Brain microvascular endothelial cell (primary cell): ENCODE measurements around the gene ACSL1.

ENCODE experiments used
- DNase-seq: peaks from one replicate; pipeline ENCODE4 v3.0.0-alpha.2; 2020
- H3K27ac ChIP-seq: fragments of 250-450 bp; sonication (Bioruptor Pico); 2 replicates; pipeline ENCODE4 v1.5.1; 2020; ENCODE audit warnings: mild to moderate bottlenecking, moderate library complexity
- H3K27me3 ChIP-seq: fragments of 250-450 bp; sonication (Bioruptor Pico); replicated peaks from 2 replicates; pipeline ENCODE4 v1.5.1; 2020; ENCODE audit warnings: mild to moderate bottlenecking
- H3K36me3 ChIP-seq: fragments of 250-450 bp; sonication (Bioruptor Pico); replicated peaks from 2 replicates; pipeline ENCODE4 v1.5.1; 2020; ENCODE audit warnings: mild to moderate bottlenecking
- H3K4me3 ChIP-seq: 2 replicates; pipeline ENCODE4 v1.5.1; 2011; ENCODE audit warnings: low read depth, mild to moderate bottlenecking, control low read depth, low read length, moderate library complexity
- CTCF ChIP-seq: IDR thresholded peaks from 2 replicates; pipeline ENCODE4 v1.5.1; 2011; ENCODE audit warnings: low read depth, mild to moderate bottlenecking, moderate library complexity, low read length, control low read depth, inconsistent platforms; ENCODE audit errors: missing control alignments
- in situ Hi-C: cut with HindIII; loops from 2 replicates; pipeline ENCODE4 v1.10.0; 2017; ENCODE audit warnings: low sequenced_read_pairs, low pct_ligation_motif_present

ACSL1 gene

DNA sequence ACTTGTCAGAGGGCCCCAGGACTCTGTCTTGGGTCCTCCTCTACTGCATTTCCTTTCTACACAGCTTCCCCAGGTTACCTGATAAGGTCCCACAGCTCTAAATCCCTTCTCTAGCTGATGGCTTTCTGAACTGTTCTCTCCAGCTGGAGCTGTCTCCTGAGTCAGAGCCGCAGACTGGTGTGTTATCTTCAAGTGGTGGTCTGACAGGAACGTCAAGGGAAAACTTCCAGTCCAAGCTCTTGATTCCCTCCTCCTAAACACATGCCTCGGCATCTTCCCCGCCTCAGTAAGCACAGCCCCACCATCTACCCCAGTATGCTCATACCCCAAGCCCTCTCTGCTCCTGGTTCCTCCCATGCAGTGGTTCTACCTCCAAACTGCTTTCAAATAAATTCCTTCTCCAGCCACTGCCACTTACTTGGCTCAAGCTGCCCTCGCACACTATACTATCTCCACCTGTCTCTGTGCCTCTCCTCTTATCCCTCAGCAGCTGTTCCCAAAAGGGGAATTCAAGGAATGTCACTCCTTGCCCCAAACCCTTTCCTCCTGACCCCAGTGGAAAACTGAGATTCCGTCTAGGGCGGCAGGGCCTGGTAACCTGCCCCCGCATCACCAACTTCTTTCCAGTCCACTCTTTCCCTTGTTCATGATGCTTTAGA lies 74.7 kb downstream of the ACSL1 start:
- Histone ChIP-seq H3K36me3 (no peaks in the 10 kb centered on the region), H3K27me3 (no peaks in the 10 kb centered on the region), H3K4me3 (no peak overlapping the region), H3K27ac (no peak overlapping the region)
- DNase-seq: no peak
- no peak for TF ChIP-seq CTCF
- in situ Hi-C loops: no loop called here

DNA sequence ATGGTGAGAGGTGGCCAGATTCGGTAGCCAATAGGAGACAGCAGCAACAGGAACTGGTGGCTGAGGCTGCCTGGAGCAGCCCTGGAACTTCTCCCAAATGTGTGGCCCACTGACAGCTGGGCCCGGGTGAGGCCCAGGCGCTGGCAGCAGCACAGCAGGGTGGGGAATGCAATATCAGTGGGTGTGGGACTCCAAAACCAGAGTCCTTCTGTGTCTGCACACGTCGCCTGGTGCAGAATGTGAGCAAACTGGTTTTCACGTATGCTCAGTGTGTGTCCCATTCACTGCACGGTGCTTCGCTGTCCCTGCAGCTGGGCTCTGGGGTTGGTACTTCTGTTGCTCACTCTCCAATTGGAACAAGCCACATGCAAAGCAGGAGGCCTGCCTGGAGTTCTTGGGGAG lies 77.5 kb downstream of the ACSL1 start:
- DNase-seq: no peak
- Histone ChIP-seq H3K27me3 (no peaks in the 10 kb centered on the region), H3K27ac (no peak overlapping the region), H3K36me3 (no peaks in the 10 kb centered on the region), H3K4me3 (no peak overlapping the region)
- in situ Hi-C loops: no loop called here
- TF ChIP-seq CTCF: no peak

DNA sequence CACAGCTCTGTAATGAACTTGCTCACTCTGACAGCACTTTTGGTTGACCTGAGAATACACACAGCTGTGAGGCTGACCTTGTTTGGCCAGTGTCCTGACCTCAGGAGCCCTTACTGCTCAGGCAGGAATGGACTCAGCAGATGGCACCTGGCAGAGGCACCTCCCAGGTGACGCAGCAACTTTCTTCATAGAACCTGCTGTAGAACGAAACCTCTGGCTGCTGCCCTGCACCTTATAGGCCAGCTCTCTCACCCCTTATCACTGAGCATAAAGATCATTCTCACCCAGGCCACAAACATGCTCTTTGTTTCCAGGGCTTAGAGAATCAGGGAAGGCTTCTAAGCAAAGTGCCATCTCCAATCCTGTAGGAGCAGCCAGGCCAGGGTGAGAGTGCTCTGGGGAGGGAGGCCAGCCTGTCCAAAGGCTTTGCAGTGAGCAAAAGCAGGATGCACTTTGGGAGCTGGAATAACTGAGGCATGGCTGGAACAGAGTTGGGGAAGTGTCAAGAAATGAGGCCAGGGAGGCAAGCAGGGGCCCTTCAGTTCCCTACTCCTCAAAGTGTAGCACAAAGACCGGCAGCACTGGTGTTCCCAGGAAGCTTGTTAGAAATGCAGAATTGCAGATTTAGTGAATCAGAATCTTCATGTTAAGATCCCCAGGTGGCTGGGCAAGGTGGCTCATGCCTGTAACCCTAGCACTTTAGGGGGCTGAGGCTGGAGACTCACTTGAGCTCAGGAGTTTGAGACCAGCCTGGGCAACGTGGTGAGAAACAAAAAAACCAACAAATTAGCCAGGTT lies 78.5 kb downstream of the ACSL1 start:
- no peak for TF ChIP-seq CTCF
- DNase-seq: no peak
- Histone ChIP-seq H3K4me3 (no peak overlapping the region), H3K27me3 (no peaks in the 10 kb centered on the region), H3K27ac (no peak overlapping the region), H3K36me3 (no peaks in the 10 kb centered on the region)
- in situ Hi-C loops: no loop called here

DNA sequence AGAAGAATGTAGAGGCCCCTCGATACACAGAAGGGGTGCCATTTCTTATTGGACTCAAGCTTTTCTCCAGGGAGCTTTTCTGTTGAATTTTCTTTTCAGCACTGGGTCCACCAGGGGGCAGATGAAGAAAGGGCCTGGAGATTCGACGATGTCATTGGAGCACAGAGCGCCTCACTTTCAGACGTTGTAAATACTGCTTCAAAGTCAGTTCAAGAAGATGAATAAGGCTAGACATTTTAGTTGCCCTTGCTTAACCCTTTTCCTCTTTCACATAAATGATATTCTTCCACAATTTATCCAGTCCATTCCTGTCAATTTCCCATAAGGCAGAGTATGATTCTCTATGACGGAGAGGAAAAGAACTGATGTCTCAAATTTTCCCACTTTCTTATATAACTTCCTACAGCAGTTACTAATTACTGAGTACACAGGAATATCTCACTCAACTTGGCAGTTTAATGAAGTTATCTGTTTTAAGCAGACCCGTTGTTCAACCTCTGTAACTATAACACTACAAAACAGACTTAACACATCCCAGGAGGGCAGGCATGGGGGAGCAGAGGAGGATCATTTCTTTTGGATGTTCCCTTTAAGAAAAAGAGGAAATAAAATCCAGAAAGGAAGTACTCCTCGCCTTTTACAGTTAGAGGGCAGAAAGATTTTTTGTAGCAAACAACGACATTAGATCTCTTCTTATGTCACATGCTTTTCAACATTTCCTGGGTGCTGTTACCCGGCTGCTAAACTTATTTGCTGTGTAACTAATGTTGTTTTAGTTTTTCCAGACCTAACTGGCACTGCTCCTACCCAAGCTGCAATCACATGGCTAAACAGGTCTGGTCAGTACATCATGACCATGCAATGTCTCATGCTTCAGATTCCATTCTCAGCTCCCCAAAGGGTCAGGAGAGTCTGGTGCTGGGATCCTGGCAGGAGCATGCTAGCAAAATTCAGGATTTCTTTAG lies 79.7 kb downstream of the ACSL1 start:
- in situ Hi-C loops: no loop called here
- TF ChIP-seq CTCF: peak; percentile 85
- Histone ChIP-seq H3K36me3 (no peaks in the 10 kb centered on the region), H3K27me3 (no peaks in the 10 kb centered on the region), H3K4me3 (no peak overlapping the region), H3K27ac (peak overlapping the region; percentile 30)
- peak; percentile 75 for DNase-seq

GRCh38 chr4:184744236-184744635 lies 81.5 kb downstream of the ACSL1 start:
- H3K36me3 ChIP-seq: no peaks in the 10 kb centered on the region
- in situ Hi-C loops: no loop called here

More at GRCh38 chr4:184744236-184744635, 81.5 kb downstream of the ACSL1 start:
- no peaks in the 10 kb centered on the region for H3K27me3 ChIP-seq
- TF ChIP-seq CTCF: no peak
- DNase-seq: no peak
- no peak overlapping the region for H3K4me3 ChIP-seq
- no peak overlapping the region for H3K27ac ChIP-seq
